ENCODE data around the gene RPS23.
A peak's percentile ranks its signal among the peaks of the same experiment; 100 is the strongest.

RPS23 gene

DNA sequence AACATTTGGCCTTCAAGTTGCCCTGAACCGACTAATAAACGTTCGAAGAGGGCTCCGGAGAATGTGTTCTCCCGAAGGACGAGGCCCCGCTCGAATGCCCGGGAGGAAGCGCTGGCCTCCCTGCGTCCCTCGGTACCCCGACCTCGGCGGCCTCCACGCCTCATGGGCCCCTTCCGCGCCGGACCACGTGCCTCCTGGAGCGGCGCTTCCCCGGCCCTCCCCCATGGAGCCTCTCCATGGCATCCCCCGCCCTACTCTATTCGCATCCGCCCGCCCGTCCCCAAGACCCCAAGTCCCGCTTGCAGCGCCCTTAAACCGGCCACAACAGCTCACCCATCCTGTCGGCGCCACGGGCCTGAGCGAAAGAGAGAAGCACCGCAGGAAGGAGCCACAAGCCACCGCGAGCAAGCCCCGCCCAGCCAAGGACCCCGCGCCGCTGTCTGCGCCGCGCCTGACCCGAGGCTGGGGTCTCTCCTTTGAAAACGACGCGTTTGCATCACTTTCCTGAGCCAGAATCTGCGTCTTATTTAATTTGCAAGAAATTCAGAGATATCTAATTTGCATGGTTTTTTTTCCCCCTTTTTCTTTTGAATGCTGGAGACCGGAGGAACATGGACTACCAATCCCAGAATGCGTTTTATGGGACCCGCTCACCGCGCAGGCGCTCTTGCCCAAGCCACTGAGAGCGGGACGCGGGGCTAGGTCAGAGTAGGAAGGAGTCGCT lies at the start of gene RPS23:
RPS23 (minus strand) TSS at position 368 of the 724 bp plus-strand sequence; CDS start at position 337, 31 bp downstream.
- Histone ChIP-seq H3K36me3 (peaks cover 46% of the 10 kb centered on the region), H3K4me3 (ENCODE audit: low read depth, low read length) (peak within 1 kb of the TSS; percentile 77), H3K27ac (peak within 1 kb of the TSS; percentile 98), H3K9me3 (ENCODE audit: severe bottlenecking) (no peaks in the 10 kb centered on the region), H3K27me3 (ENCODE audit: insufficient read depth, low read depth, severe bottlenecking) (no peaks in the 10 kb centered on the region)
- TF ChIP-seq, protein P1, sequence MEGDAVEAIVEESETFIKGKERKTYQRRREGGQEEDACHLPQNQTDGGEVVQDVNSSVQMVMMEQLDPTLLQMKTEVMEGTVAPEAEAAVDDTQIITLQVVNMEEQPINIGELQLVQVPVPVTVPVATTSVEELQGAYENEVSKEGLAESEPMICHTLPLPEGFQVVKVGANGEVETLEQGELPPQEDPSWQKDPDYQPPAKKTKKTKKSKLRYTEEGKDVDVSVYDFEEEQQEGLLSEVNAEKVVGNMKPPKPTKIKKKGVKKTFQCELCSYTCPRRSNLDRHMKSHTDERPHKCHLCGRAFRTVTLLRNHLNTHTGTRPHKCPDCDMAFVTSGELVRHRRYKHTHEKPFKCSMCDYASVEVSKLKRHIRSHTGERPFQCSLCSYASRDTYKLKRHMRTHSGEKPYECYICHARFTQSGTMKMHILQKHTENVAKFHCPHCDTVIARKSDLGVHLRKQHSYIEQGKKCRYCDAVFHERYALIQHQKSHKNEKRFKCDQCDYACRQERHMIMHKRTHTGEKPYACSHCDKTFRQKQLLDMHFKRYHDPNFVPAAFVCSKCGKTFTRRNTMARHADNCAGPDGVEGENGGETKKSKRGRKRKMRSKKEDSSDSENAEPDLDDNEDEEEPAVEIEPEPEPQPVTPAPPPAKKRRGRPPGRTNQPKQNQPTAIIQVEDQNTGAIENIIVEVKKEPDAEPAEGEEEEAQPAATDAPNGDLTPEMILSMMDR (IDR thresholded peaks at IDR 0.05; ENCODE audit: low read depth, low read length), result no peak
- DNase-seq, result peak; percentile 92

DNA sequence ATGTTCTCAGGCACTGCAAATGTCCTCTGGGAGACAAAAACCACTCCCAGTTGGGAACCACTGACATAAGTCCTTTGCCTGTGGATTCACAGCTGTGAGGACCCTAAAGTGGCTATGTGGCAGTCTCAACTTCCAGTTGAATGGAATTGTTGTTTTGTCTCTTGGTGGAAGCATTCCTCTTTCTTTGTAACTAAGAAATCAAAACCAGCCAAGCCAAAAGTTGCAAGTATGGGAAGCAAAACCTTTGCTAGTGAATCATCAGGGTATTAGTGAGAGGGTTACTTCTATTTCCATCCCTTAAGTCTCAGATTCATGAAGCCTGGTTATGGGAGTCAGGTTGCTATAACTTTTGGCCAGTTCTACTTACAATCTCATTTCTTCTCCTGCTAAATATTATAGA lies 49.8 kb upstream of the RPS23 start:
- TF ChIP-seq, protein P1 (IDR thresholded peaks at IDR 0.05; ENCODE audit: low read depth, low read length), result no peak
- no peak overlapping the region for H3K27ac ChIP-seq
- DNase-seq, result no peak
- H3K9me3 ChIP-seq (ENCODE audit: severe bottlenecking), result no peaks in the 10 kb centered on the region
- no peaks in the 10 kb centered on the region for H3K36me3 ChIP-seq
- no peak overlapping the region for H3K4me3 ChIP-seq (ENCODE audit: low read depth, low read length)
- no peaks in the 10 kb centered on the region for H3K27me3 ChIP-seq (ENCODE audit: insufficient read depth, low read depth, severe bottlenecking)

DNA sequence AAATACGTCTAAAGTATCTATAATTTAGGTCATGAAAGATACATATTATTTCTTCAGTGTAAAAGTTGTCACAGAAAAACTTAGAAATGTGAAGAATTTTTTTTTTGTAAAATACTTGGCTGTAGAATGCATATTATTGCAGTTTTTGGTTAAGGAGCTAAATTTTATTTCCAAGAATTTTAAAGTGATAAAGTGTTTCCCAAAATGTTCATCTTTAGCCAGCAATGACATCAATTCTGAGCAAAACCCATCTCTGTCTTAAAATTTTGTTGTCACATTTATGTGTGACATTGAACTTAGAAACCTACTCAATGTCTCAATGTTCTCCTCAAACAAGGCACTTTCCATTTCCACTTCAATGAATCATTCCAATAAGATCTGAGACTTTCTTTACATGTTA lies 47.8 kb upstream of the RPS23 start:
- no peaks in the 10 kb centered on the region for H3K9me3 ChIP-seq (ENCODE audit: severe bottlenecking)
- H3K4me3 ChIP-seq (ENCODE audit: low read depth, low read length), result no peak overlapping the region
- no peaks in the 10 kb centered on the region for H3K36me3 ChIP-seq
- DNase-seq, result no peak
- no peaks in the 10 kb centered on the region for H3K27me3 ChIP-seq (ENCODE audit: insufficient read depth, low read depth, severe bottlenecking)
- no peak overlapping the region for H3K27ac ChIP-seq
- TF ChIP-seq, protein P1 (IDR thresholded peaks at IDR 0.05; ENCODE audit: low read depth, low read length), result no peak

DNA sequence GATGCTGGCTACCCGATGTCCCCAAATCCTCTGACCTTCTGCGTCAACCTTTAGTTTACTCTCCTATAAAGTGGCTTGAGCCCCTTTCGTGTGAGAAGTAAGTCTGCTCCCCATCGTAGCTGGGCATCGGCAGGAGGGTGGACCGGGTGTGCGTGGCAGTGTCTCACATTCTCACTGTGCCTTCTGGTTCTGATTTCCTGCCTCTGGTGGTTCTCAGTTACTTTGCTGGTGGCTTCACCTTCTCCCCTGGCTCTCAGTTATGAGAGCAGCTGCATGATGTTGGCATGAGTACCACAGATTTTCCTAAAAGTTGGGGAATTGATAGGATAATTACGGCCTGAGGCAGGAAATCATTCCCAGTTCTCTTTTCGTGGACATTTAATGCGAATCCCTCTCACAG lies 47.0 kb upstream of the RPS23 start:
- no peaks in the 10 kb centered on the region for H3K36me3 ChIP-seq
- H3K27me3 ChIP-seq (ENCODE audit: insufficient read depth, low read depth, severe bottlenecking), result no peaks in the 10 kb centered on the region
- no peak overlapping the region for H3K4me3 ChIP-seq (ENCODE audit: low read depth, low read length)
- H3K9me3 ChIP-seq (ENCODE audit: severe bottlenecking), result no peaks in the 10 kb centered on the region
- no peak overlapping the region for H3K27ac ChIP-seq
- no peak for DNase-seq
- TF ChIP-seq, protein P1 (IDR thresholded peaks at IDR 0.05; ENCODE audit: low read depth, low read length), result no peak

DNA sequence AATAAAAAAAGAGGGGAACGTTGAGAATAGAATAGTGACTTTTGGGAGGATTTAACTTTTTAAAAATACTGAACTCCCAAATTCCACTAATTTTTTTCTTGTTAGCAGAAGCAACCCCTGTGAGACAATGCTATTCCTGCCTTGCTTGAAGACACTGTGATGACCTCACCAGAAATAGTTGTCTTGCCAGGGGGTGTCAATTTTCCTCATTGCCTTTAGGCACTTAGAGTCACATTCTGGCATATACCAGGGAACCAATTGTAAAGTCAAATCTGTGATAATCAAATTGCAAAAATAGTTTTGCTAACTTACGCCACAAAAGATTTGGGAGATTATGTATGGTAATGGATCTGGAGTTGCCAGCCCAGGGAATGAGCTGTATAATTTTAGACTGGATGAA lies 42.8 kb upstream of the RPS23 start:
- Histone ChIP-seq H3K9me3 (ENCODE audit: severe bottlenecking) (no peaks in the 10 kb centered on the region), H3K27ac (no peak overlapping the region), H3K36me3 (no peaks in the 10 kb centered on the region), H3K27me3 (ENCODE audit: insufficient read depth, low read depth, severe bottlenecking) (no peaks in the 10 kb centered on the region), H3K4me3 (ENCODE audit: low read depth, low read length) (no peak overlapping the region)
- no peak for DNase-seq
- TF ChIP-seq, protein P1 (IDR thresholded peaks at IDR 0.05; ENCODE audit: low read depth, low read length), result no peak
